ENCODE data around the gene SIGLEC11.

- TF ChIP-seq GATA2 (IDR thresholded peaks at IDR 0.05; ENCODE audit: low read depth, low read length): no peak
- TF ChIP-seq GATA3 (IDR thresholded peaks at IDR 0.05; ENCODE audit: low read depth, low read length): no peak
These were observed 11.0 kb upstream of the SIGLEC11 start for GRCh38 chr19:49971991-49972411.
